GM19099 (cell line): ENCODE results near the gene PACRG.

Experiments
- POLR2A ChIP-seq: IDR thresholded peaks from 3 replicates; pipeline ENCODE4 v1.6.1; 2011; ENCODE audit warnings: low read depth; ENCODE audit not compliant: insufficient read length; ENCODE audit errors: extremely low read depth

PACRG gene

DNA sequence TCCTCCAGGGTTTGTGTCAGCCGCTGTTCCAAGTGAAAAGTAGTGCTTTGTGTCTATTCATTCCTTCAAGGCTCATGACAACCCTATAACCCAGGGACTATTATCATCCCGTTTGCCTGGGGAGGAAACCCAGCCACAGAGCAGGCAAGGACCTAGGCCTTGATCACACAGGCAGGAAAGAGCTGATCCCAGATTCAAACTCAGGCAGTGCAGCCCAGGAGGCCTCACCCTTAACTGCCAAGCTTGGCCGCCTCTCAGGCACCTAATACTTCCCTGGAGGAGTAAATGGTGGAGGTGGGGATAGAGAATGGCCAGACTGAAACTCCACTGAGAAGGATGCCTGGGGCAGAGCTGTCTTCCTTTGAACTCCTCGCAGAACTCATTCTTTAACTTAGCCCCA is 471.6 kb downstream of the PACRG start:
- no peak for TF ChIP-seq POLR2A

- TF ChIP-seq POLR2A = no peak
Observed at GRCh38 chr6:163200289-163200688, 472.5 kb downstream of the PACRG start.

DNA sequence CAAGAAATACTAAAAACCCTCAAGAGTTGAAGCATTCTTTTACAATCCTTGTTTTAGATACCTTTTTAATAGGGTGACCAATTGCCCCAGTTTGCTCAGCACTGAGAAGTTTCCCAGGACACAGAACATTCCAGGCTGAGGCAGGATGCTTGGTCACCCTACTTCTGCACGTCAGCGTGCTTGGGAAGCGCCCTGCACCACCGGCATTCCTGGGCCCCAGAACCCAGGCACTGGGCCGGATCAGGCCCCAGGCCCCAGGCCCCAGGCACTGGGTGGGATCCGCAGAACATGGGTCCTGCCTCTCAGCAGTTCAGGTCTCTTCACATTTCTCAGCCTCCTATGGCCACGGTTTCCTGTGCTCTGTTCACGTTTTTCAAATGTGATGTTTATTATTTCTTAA is 472.9 kb downstream of the PACRG start:
- TF ChIP-seq POLR2A = no peak

GRCh38 chr6:163201855-163202254 is 474.1 kb downstream of the PACRG start:
- no peak for TF ChIP-seq POLR2A

DNA sequence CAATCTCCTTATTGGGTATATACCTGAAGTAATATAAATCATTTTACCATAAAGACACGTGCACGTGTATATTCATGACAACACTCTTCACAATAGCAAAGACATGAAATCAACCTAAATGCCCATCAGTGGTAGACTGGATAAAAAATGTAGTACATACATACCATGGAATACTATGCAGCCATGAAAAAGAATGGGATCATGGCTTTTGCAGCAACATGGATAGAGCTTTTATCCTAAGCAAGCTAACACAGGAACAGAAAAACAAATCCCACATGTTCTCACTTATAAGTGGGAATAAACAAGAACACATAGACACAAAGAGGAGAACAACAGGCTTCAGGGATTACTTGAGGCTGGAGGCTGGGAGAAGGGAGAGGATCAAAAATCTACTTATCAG is 478.4 kb downstream of the PACRG start:
- no peak for TF ChIP-seq POLR2A

DNA sequence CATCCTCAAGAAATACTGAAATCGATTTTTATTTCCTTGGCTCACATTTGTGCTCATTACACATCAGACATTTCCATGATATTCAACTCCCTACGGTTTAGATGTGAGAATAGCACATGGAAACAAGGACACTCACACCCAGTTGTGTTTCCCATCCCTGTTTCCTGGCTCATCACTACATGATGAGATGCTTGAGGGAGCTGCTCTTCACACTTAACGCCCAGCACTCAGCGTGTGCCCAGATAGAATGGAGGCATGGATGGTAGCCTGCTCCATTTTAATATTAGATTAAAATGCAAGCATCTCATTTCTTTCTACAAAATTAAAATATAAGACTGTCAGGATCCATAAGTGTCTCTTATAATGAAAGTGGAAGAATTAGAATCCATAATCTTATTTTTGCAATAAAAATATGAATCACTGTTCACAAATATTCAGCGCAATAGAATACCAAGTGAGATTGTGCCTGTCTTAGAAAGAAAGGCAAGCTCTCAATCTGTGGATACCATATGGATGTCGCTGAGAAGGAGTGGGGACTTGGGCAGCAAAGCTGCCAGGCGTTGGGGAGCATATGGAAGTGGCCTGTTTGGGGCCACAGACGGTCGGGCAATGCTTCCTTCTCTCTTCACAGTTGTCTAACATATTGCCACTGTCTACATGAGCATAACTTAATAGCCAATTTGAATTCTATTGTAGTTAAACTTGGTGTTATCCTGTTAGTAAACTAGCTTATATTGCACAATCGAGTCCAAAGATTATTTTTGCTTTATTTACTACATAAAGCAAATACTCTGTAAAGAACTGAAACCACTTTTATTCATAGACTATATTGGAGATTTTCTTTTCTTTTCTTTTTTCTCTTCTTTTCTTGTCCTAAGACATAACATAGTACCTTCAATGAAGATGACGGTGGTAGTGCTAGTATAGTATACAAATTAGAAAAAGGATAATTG is 479.9 kb downstream of the PACRG start:
- no peak for TF ChIP-seq POLR2A

- no peak for TF ChIP-seq POLR2A
Observed at GRCh38 chr6:163209005-163209404, 481.2 kb downstream of the PACRG start.

DNA sequence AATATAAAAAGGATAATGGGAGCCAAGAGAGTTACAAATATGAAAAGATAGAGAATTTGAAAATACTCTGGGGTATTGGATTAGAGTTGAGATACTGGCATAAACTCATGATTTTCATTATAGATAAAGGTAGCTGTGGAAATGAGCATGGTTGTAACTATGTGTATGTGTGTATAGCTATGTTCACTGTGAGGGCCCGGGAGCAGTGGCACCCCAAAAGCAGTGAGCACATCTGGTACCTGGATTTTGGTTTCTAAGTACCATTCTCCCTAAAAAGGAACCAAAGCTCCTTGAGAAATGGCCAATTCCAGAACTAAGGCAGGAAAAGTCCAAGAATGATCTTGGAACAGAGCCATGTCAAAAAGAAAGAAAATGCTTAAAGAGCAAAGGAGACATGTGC is 484.3 kb downstream of the PACRG start:
- no peak for TF ChIP-seq POLR2A

DNA sequence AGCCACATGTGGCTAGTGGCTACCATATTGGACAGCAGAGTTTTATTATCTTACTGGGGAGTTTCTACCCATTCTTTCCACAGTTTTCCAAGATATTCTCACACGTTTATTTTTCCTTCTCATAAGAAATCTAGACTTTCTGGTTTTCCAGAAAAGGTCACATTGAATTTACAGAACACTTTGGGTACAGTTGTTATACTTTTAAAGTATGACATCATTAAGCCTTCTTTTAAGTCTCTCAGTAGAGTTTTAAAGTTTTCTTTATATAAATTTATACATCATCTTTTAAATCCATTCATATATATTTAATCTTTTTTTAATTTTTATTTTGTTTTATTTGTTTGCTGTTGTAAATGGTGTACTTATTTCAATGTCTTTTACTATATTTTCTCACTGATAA is 486.5 kb downstream of the PACRG start:
- TF ChIP-seq POLR2A = no peak

DNA sequence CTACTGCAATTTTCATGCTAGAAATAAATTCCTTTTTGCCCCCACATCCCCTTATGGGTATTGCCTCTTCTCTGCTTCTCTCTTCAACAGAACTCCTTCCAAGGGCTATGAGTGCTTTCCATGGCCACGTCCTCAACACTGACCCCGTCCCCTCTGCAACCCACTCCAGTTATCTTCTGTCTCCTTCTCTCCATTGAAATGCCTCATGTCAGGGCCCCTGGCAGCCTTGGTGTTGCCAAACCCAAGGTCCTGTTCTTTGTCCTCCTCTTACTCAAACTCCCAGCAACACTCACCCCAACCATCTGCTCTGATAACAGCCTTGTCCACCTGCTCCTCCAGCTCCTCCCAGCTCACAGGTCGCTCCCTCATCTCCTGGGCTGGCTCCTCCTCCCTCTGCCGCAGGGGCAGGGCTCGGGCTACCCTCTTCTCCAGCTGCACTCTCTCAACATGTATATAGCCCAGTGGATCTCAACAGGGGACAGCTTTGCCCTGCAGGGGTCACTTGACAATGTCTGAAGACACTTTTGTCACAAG is 490.7 kb downstream of the PACRG start:
- TF ChIP-seq POLR2A = no peak

GRCh38 chr6:163226181-163226835 is 498.5 kb downstream of the PACRG start:
- no peak for TF ChIP-seq POLR2A

GRCh38 chr6:163226836-163227485 is 499.2 kb downstream of the PACRG start:
- TF ChIP-seq POLR2A = no peak

- TF ChIP-seq POLR2A = no peak
Observed at GRCh38 chr6:163228041-163228440, 500.3 kb downstream of the PACRG start.

DNA sequence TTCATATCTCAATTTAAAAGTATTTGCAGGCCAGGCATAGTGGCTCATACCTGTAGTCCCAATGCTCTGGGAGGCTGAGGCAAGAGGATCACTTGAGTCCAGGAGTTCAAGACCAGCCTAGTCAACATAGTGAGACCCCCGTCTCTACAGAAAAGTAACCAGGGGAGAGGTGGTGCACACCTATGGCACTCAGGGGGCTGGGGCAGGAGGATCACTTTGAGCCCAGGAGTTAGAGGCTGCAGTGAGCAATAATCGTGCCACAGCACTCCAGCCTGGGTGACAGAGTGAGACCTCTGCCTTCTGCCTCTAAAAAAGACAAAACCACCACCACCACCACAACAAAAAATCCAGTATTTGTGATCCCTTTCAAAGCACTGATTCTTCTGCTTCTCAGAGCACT is 501.3 kb downstream of the PACRG start:
- TF ChIP-seq POLR2A = no peak

GRCh38 chr6:163230901-163231300 is 503.1 kb downstream of the PACRG start:
- no peak for TF ChIP-seq POLR2A

- TF ChIP-seq POLR2A = no peak
Observed at GRCh38 chr6:163231356-163232014, 503.7 kb downstream of the PACRG start.
